HG03135 (cell line): Measurements from ENCODE around the gene MAP3K8.
"Not testable (repeated sequence)": the region's sequence is repeated elsewhere in the genome, so short reads cannot be mapped to it uniquely, and the experiment has no call there.

Experiments used
- ATAC-seq: cut with Tn5 transposase; IDR thresholded peaks from one replicate; pipeline ENCODE4 v1.9.1; 2021; ENCODE audit warnings: mild to moderate bottlenecking, moderate library complexity; ENCODE audit not compliant: unreplicated experiment

MAP3K8 gene

DNA sequence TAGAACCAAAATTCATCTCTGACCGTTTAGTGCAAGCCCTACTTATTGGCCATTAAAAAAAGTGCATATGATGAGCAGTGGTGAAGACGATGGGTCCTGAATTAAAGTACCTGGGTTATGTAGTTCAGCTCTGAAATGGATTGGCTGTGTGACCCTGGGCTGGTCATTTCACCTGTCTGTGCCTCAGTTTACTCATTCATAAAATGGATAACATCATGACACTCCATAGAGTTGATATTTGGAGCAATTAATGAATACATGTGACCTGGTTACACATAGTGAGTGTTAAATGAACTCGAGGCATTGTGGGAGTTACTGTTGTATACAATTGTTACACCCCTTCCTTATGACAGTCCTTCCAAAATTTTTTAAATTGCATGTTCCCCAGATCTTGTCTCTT is 9.1 kb downstream of the MAP3K8 start:
- no peak for ATAC-seq

DNA sequence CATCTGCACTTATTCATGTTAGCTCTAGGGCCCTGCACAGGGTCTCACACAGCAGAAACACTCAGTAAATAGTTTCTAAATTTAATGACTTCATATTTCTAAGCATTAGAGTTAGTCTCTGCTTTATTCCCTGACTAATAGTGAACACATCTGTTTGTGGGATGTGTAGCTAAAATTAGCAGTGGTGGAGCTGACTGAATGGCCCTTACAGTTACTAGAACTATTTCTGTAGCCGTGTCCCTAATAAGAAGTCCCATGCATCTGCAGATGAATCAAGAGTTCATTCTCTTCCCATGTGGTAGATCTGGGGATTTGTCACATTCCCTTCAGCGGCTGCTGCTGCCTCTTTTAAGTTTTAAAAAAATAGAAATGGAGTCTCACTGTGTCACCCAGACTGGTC is 11.7 kb downstream of the MAP3K8 start:
- no peak for ATAC-seq

DNA sequence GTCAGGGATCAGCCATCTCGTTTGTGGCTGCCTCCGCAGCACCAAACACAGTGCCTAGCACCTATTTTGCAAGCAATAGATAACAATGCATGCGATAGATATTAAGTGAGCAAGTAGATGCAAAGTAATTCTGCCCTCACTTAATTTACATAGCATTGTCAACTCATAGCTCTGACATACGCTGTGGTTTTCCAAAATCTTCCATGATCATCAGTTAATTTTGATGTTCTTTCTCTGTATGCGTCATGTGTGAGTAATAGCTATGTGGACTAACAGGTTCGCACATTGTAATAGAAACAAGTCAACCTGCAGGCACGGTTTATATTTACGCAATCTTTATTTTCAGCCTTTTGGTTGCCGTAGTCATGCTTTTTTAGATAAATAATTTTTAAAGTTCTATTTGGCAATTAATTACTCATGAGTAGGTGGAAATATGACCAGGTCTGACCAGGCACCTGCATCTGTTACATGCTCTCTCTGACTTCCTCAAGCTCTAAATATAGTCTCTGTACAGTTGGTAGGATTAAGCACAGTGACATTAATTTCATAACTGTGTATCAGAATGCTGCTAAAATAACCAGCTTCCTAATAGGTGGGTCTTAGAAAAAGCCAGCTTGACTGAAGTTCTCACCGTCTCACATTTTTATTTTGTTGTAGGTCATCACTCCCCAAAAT is 13.3 kb downstream of the MAP3K8 start:
- ATAC-seq, result no peak

DNA sequence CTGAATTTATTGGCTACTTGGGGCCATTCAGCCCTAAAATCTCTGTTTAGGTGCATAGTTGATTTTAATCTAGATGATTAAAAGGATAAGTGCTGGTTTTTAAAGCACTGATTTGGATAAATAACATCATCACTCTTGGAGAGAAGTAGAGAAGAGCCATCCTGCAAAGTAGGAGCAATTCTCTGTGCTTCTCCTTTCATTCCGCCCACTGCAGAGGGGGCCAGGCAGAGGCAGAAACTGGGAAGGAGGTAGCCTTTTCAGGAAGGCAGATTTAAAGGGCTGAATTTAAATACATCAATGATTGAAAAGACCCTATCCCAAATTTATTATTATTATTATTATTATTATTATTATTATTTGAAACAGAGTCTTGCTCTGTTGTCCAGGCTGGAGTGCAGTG is 14.1 kb downstream of the MAP3K8 start:
- no peak for ATAC-seq

DNA sequence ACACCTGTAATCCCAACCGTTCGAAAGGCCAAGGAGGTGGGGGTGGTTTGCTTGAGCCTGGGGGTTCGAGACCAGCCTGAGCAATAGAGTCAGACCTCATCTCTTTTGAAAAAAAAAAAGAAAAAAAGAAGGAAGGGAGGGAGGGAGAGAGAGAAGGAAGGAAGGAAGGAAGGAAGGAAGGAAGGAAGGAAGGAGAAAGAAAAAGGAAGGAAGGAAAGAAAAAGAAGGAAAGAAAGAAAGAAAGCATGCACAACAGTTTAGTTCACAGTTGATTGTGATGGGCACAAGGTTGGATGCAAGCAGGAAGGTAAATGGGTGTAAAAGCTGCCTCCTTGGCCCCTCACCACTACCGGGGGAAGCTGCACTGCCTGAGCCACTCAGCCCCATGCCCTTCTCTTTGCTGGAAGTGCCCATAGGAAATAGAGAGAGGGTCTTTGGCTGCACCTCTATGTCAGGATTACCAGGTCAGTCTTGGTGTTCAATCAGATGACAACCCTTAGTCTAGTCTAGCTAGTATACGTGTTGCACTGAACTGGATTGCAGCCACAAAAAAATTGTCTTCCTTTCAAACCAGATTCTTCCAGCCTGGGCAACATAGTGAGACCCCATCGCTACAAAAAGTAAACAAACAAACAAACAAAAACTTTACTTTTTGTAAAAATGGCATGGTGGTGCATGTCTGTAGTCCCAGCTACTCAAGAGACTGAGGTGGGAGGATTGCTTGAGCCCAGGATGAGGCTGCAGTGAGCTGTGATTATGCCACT is 20.0 kb downstream of the MAP3K8 start:
- no peak for ATAC-seq

DNA sequence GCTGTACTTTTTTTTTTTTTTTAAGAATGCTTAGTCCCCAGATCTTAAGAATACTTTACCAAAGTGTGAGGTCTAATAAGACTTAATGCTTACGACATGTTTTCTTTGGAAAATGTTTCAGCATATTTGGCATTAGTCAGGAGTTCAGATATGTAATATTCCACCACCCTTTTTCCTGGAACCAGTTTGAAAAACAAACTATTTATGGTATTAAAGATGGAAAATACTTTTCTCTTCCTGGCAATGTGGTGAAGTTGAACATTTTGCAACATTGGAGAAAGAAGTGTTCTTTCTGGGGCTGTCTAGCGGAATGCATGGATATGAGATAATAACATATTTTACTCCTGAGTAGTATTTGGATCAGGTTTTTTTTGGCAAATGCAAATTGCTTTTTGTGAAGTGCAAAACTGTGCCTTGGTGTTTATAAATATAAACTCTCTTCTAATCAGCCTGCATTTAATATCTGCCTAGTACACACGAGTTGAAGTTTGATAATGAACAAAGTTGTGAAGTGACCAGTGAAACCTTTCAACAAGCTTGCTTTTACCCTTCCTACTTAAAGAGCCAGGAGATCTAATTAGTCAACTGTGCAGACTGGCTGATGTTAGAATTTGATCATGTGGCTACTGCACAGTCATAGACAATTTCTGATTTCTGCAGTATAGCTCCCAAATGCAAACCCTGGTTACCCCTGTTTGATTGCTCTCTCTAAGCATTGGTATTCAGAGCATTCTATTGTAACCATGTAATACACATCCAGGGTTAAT is 20.9 kb downstream of the MAP3K8 start:
- ATAC-seq, result no peak

DNA sequence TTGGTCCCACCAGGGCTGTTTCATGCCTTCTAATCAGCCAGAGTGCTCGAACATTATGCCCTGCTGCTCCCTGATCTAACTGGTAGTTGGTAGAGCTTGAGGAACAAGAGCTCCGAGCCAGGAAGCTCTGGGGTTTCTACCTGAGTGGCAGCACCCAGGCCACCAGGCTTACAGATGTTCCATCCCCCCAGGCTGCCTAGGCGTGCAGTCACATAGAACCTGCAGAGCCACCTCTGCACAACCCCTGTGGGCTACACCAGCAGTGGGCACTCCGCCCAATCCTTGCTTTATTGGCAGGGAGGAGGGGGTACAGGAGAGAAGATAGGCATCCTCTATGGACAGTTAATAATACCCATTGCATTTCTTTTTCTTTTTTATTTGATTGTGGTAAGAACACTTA is 21.8 kb downstream of the MAP3K8 start:
- no peak for ATAC-seq

DNA sequence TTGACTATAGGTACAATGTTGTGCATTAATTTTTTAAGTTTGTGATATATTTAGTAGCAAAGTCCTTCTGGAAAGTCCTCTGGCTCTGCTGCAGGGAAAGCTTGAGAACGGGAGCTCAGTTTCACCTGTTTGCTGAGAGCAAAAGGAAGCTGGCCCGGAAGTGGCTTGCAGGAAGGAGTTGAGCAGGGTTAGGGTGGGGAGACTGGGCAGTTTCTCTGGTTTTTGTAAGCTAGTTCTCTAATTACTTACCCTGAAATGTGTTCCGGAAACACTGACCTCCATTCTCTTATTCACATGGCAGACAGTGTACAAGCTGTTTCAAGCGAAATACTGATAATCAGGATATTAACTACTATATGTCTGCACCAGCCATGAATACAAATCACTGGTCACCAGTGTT is 22.3 kb downstream of the MAP3K8 start:
- ATAC-seq, result no peak

DNA sequence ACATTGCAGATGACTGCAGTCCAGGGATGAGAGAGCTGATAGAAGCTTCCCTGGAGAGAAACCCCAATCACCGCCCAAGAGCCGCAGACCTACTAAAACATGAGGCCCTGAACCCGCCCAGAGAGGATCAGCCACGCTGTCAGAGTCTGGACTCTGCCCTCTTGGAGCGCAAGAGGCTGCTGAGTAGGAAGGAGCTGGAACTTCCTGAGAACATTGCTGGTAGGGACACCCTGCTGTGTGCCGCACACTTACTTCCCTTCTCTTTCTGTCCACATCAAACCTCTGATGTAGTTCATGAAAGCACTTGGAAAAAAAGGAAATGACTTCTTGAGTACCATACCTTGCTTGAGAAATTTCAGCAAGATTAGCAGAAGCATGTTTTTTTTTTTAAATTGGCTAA is 25.3 kb downstream of the MAP3K8 start:
- no peak for ATAC-seq

DNA sequence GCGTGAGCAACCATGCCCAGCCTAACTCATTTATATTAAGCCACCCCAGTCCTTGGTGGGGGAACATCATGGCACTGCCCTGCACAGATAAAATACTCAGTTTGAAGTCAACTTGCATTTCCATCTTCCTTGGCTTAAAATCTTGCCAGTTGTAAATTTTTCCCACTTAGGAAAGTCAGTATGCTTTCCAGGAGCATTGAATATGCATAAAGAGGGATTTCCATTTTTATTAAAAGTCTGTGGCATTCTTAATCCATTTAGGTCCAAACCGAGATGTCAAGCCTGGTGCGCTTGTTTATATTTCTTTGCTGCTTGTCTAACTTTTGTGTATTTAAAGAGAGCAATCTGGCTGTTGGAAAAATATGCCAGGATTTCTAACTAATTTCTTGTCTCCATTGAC is 26.1 kb downstream of the MAP3K8 start:
- no peak for ATAC-seq

DNA sequence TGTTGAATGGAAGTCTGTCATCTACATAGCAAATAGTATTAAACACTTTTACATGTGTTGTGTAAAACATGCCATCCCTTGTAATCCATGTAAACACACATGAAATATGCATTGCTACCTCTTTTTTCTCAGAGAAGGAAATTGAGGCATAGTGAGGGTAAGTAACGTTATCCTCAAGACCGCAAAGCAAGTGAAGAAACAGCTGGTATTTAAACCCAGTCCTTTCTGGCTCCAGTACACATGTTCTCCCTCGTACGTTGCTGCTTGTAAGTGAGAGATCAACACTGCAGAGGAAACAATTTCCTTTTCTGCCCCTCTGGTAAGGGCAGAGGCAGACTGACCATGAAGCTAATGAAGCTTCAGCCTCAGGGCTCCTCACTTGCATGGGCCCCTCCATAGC is 28.5 kb downstream of the MAP3K8 start:
- no peak for ATAC-seq

DNA sequence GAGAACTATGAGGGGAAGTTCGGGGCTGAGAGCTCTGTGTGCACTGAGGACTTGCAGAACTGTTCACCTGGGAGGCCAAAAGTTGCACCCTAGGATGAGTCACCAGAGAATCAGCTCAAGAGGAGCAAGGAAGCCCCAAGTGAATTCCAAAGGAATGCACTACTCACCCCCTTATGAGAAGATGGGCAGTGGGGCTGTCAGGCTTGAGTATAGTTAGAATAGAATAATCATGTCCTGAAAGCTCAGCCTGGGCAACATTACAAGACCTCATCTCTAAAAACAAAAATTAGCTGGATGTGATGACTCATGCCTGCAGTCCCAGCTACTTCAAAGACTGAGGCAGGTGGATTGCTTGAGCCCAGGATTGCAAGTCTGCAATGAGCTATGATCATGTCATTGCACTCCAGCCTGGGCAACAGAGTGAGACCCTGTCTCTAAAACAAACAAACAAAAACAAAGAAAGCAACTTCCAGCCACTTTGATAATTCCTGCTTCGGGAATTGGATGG is 30.0 kb downstream of the MAP3K8 start:
- no peak for ATAC-seq

DNA sequence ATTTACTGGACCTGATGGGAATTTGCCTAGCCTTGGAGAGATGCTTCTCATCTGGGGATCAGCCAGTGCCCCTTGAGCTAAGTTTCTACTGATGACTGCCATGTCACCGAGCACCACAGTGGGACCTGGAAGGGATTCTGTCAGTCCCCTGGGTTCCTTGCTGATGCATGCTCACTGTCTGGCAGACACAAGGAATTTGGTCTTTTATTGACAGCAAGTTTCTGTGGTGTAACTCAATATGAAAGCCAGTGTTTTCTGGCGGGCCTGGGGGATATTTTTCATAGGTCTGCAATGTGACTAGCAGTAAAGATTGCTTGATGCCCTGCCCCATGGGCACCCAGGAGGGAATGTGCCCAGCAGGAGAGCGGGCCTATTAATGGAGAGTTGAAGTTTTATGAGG is 30.7 kb downstream of the MAP3K8 start:
- ATAC-seq, result no peak

DNA sequence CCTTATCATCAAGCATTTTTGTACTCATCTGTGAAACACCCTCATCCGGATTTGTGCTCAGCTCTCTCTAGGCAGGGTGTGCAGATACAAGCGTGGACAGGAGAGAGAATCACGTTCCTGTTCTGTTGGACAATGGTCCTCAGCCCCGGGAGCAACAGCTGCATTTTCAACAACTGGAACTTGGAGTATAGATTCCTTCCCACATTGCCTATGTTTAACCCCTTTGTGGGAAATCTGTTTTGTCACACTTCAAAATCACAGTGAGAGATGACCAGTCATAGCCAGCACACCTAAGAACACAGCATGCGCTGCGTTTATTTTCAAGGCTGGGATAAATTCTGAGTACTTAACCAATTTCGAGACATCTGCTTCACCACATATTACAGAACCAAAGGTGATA is 32.5 kb downstream of the MAP3K8 start:
- ATAC-seq, result no peak

DNA sequence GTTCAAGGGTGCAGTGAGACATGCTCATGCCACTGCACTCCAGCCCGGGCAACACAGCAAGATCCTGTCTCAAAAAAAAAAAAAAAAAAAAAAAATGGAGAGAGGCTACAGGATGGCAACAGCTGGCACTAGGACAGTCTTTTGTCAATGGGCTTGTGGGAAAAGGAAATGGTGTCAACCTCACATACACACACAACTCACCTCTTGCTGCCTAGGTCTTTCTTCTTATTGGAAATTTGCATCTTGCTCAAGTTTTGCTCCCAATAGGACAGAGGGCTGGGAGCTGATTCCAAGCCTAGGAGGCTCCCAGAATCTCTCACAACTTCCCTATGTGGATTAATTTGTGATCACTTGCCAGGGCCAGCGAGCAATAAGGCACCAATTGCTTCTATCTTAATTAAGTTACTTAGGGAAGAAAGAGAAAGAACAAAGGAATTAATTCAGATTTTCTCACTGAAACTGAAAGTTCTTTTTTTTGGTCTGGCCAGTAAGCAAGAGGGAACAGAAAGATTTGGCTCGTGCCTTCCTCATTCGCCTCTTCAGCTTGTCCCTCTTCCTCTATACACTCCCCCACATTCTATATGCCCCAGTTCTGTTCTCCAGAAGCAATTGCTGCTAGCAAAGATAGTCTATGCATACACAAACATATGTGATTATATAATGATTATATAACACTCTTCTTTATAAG is 33.8 kb downstream of the MAP3K8 start:
- ATAC-seq, result peak; percentile 81

DNA sequence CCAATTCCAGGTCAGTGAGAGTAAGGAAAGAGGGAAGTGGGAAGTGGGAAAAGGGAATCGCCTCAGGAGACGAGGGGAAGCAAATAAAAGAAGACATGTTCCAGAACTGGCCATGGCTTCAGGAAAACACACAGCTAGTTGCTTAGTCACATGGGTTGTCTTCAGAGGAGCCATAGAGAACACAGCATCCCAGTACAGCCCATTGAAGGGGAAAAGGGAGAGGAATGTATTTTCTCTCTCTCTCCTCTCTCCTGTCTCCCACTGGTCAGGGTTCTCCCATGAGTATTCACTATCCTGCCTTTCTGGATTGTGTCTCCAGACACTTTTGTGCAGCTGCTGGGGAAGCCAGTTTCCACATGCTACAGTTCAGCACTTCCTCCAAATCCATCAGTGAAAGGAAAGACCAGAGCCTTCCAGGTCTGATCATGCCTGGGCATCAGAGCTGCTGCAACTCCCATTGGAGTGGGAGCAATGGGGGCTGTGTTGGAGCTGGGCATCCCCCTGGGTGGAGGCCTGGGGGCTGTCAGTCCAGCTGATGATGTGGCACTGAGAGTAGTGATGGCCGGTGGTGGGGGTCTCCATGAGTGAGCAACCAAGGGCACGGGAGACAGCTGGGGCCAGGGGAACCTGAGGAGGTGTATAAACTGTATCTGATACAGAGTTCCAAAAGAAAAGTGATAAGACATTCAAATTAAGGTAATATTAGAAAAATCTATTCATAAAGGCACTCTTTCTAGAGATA is 38.6 kb downstream of the MAP3K8 start:
- no peak for ATAC-seq

DNA sequence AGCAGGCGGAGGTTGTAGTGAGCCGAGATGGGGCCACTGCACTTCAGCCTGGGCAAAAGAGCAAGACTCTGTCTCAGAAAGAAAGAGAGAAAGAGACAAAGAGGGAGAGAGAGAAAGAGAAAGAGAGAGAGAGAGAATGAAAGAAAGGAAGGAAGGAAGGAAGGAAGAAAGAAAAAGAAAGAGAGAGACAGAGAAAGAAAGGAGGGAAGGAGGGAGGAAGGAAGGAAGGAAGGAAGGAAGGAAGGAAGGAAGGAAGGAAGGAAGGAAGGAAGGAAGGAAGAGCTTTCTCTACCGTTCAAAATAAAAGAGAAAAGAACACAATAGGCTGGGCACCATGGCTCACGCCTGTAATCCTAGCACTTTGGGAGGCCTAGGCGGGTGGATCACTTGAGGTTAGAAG is 41.5 kb downstream of the MAP3K8 start:
- ATAC-seq, result not testable (repeated sequence)

DNA sequence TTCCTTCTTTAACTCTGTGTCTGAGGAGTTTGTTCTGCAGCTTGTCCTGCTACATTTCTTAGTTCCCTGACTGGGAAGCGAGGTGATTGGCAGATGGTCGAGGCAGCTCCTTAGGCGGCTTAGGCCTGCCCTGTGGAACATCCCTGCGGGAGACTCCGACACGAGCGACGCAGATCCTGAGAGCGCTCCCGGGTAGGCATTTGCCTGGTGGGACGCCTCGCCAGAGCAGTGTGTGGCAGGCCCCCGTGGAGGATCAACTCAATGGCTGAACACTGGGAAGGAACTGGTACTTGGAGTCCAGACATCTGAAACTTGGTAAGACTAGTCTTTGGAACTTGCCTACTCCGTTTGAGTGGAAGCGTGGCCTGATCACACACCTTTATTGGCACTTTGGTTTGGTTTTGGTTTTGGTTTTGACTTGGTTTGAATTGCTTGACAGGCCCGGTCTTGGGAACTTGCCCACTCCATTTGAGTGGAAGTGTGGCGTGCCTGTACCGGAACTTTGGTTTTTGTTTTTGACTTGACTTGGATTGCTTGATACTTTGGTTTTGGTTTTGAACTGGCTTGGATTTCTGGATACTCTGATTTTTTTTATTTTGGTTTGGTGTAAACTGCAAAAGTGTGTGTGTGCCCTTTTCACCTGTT is 42.6 kb downstream of the MAP3K8 start:
- ATAC-seq, result no peak

DNA sequence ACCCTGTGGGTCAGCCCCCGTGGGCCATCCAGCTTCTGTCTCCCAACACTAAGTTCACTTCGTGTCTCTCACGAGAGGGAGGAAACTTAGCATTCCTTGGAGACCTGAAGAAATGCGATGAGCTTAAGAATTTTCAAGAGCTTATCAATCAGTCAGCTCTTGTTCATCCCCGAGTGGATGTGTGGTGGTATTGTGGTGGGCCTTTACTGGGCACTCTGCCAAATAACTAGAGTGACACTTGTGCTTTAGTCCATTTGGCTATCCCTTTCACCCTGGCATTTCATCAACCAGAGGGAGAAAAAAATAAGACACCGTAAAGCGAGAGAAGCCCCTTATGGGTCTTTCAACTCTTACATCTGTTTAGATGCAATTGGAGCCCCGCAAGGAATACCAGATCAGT is 45.5 kb downstream of the MAP3K8 start:
- not testable (repeated sequence) for ATAC-seq

DNA sequence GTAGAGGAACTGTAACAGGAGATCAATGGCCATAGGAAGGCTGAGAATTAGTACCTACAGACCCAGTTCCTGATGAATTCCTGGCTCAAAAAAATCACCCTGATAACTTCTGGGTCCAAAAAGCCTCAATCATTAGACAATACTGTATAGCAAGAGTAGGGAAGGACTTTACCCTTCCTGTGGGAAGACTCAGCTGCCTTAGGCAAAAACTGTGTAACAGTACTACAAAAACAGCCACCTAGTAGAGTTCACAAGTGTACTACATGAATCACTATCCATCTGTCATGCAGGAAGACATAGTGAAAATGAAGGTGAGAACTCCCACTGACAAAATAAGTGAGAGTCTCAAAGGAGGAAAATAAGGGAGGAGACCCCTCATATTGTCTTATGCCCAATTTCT is 47.6 kb downstream of the MAP3K8 start:
- ATAC-seq, result no peak
